Testis (tissue), 3 donors: ENCODE results near the gene ITGB4. TPM values are rescaled to one million over a fixed set of nuclear protein-coding genes. Genes with fewer than 3 reads are reported as not detected.

ENCODE experiments used
- DNase-seq: peaks from one replicate; pipeline ENCODE4 v3.0.0-alpha.2; 2019
- H3K27ac ChIP-seq, 2 donors: fragments of 200-600 bp; sonication (generic); one replicate each; pipeline ENCODE4 v1.5.1; 2019
- H3K27me3 ChIP-seq: fragments of 200-600 bp; sonication (generic); one replicate; pipeline ENCODE4 v1.5.1; 2019
- H3K36me3 ChIP-seq: fragments of 200-600 bp; sonication (generic); one replicate; pipeline ENCODE4 v1.5.1; 2017; ENCODE audit warnings: low read depth; ENCODE audit errors: missing control alignments
- H3K4me1 ChIP-seq: fragments of 200-600 bp; sonication (generic); one replicate; pipeline ENCODE4 v1.5.1; 2019
- H3K4me3 ChIP-seq, 2 donors: fragments of 200-600 bp; sonication (generic); one replicate each; pipeline ENCODE4 v1.5.1; 2017 to 2019
- H3K9me3 ChIP-seq: fragments of 200-600 bp; sonication (generic); one replicate; pipeline ENCODE4 v1.5.1; 2017
- CTCF ChIP-seq, 3 experiments: fragments of 450-650 bp in 2 of 3; fragments of 200-600 bp in 1 of 3; sonication (generic) in 1 of 3; IDR thresholded peaks; one replicate each; pipeline ENCODE4 v1.5.1; 2016 to 2019; ENCODE audit warnings: antibody characterized with exemption in 3 of 3, mild to moderate bottlenecking in 2 of 3, moderate library complexity in 1 of 3
- POLR2A ChIP-seq: fragments of 450-650 bp; IDR thresholded peaks from one replicate; pipeline ENCODE4 v1.6.1; 2017; ENCODE audit warnings: antibody characterized with exemption, mild to moderate bottlenecking, moderate library complexity
- WGBS, 2 donors: methylation state at CpG; one replicate each; pipeline ENCODE4 v1.1.5; 2018; 5-methylcytosine and 5-hydroxymethylcytosine counted together
- intact Hi-C: fragments of 100-400 bp; cut with DNase I; formaldehyde crosslinking; loops from one replicate; pipeline ENCODE4 v1.15.1; 2023; ENCODE audit warnings: low total_unique reads
- polyA plus RNA-seq: library from polyadenylated mRNA; stranded (reverse); fragments of 350-450 nt; fragmentation: Illumina TruSeq; extraction: RNeasy Lipid Tissue Mini Kit (QIAGEN cat#74804); gene quantifications from one replicate; pipeline ENCODE4 v1.2.3, GENCODE V29; 2014; ENCODE audit warnings: low read depth, low replicate concordance; ENCODE audit not compliant: insufficient read depth
- total RNA-seq, 2 donors: library from RNA; depleted of rRNA; stranded (reverse); fragments of >200 nt; gene quantifications; one replicate each; pipeline ENCODE4 v1.2.3, GENCODE V29; 2016

The ITGB4 gene
- total and polyA plus RNA-seq, 3 donors from 2014 or later: 7.6 to 16.4 (median 11.6) TPM

GRCh38 chr17:75701288-75701687 is 20.0 kb upstream of the ITGB4 start:
- H3K4me3 ChIP-seq: no peak overlapping the region
- 84 to 97% methylated on average over 9 to 10 of the region's 10 CpGs for WGBS, 2 donors
- H3K36me3 ChIP-seq: no peaks in the 10 kb centered on the region
- H3K27me3 ChIP-seq: no peaks in the 10 kb centered on the region
- no peak for DNase-seq
- TF ChIP-seq POLR2A: no peak
- no peak for TF ChIP-seq CTCF (IDR thresholded peaks at IDR 0.05)
- intact Hi-C loops: no loop called here
- peaks cover 11% of the 10 kb centered on the region for H3K4me1 ChIP-seq
- H3K9me3 ChIP-seq: no peaks in the 10 kb centered on the region
- peak overlapping the region in 1 of 2 donors; percentile 45 for H3K27ac ChIP-seq

- intact Hi-C loops: no loop called here
- 96% methylated on average over 12 of the region's 12 CpGs for WGBS, 2 donors
- no peak for DNase-seq
- Histone ChIP-seq H3K4me3 (no peak overlapping the region), H3K27me3 (no peaks in the 10 kb centered on the region), H3K9me3 (no peaks in the 10 kb centered on the region), H3K36me3 (no peaks in the 10 kb centered on the region), H3K4me1 (no peaks in the 10 kb centered on the region), H3K27ac (no peak overlapping the region)
- TF ChIP-seq CTCF (IDR thresholded peaks at IDR 0.05) (no peak), POLR2A (no peak)
These were observed 18.1 kb upstream of the ITGB4 start for GRCh38 chr17:75703191-75703590.

- Histone ChIP-seq H3K27ac (no peak overlapping the region), H3K27me3 (no peaks in the 10 kb centered on the region), H3K4me1 (no peaks in the 10 kb centered on the region), H3K9me3 (no peaks in the 10 kb centered on the region), H3K36me3 (no peaks in the 10 kb centered on the region), H3K4me3 (no peak overlapping the region)
- no peak for TF ChIP-seq POLR2A
- 90 to 91% methylated on average over 9 of the region's 9 CpGs for WGBS, 2 donors
- intact Hi-C loops: no loop called here
- no peak for DNase-seq
These were observed 17.7 kb upstream of the ITGB4 start for GRCh38 chr17:75703591-75703990.

- Histone ChIP-seq H3K4me3 (no peak overlapping the region), H3K36me3 (no peaks in the 10 kb centered on the region), H3K9me3 (no peaks in the 10 kb centered on the region), H3K27ac (no peak overlapping the region), H3K27me3 (no peaks in the 10 kb centered on the region), H3K4me1 (no peaks in the 10 kb centered on the region)
- intact Hi-C loops: no loop called here
- WGBS, 2 donors: 78 to 84% methylated on average over 20 to 27 of the region's 27 CpGs
- no peak for DNase-seq
- TF ChIP-seq CTCF (IDR thresholded peaks at IDR 0.05) (no peak), POLR2A (no peak)
These were observed 16.0 kb upstream of the ITGB4 start for GRCh38 chr17:75704963-75705875.

GRCh38 chr17:75706042-75706728 is 15.1 kb upstream of the ITGB4 start:
- Histone ChIP-seq H3K27me3 (no peaks in the 10 kb centered on the region), H3K9me3 (no peaks in the 10 kb centered on the region), H3K27ac (no peak overlapping the region), H3K4me1 (no peaks in the 10 kb centered on the region), H3K36me3 (no peaks in the 10 kb centered on the region), H3K4me3 (no peak overlapping the region)
- intact Hi-C loops: no loop called here
- WGBS, 2 donors: 88 to 89% methylated on average over 16 to 20 of the region's 20 CpGs
- TF ChIP-seq POLR2A: no peak
- no peak for TF ChIP-seq CTCF (IDR thresholded peaks at IDR 0.05)
- no peak for DNase-seq
